GM10266 (cell line): ENCODE measurements around the gene RBM45.

ENCODE experiments used
- DNase-seq: peaks from one replicate; pipeline ENCODE4 v3.0.0; 2012; ENCODE audit errors: extremely low spot score
- CTCF ChIP-seq: IDR thresholded peaks from 2 replicates; pipeline ENCODE4 v1.5.1; 2012; ENCODE audit warnings: mild to moderate bottlenecking, low read depth; ENCODE audit not compliant: control insufficient read depth, insufficient read depth; ENCODE audit errors: missing control alignments

RBM45 gene

GRCh38 chr2:178109813-178110212 is 2.4 kb upstream of the RBM45 start:
- TF ChIP-seq CTCF, result peak; percentile 67
- peak; percentile 69 for DNase-seq

- DNase-seq, result no peak
- no peak for TF ChIP-seq CTCF
These were observed 1.6 kb upstream of the RBM45 start for GRCh38 chr2:178110681-178111080.

- no peak for DNase-seq
- no peak for TF ChIP-seq CTCF
These were observed 494 bp upstream of the RBM45 start for GRCh38 chr2:178111743-178112142.

GRCh38 chr2:178114462-178114861 is 2.2 kb downstream of the RBM45 start:
- TF ChIP-seq CTCF, result no peak
- DNase-seq, result peak; percentile 16

- TF ChIP-seq CTCF, result no peak
- no peak for DNase-seq
These were observed 3.0 kb downstream of the RBM45 start for GRCh38 chr2:178115271-178115670.

- TF ChIP-seq CTCF, result no peak
These were observed 5.5 kb downstream of the RBM45 start for GRCh38 chr2:178117725-178118124.

GRCh38 chr2:178119179-178119922 is 7.1 kb downstream of the RBM45 start:
- no peak for DNase-seq
- no peak for TF ChIP-seq CTCF

More at GRCh38 chr2:178117725-178118124, 5.5 kb downstream of the RBM45 start:
- no peak for DNase-seq
